Neutrophil (primary cell): ENCODE results near the gene OGFOD2.
A peak's percentile ranks its signal among the peaks of the same experiment; 100 is the strongest.

ENCODE experiments used
- H3K27ac ChIP-seq: fragments of 200-600 bp; sonication (generic); 2 replicates; pipeline ENCODE4 v1.5.1; 2016; ENCODE audit warnings: mild to moderate bottlenecking, moderate library complexity
- H3K27me3 ChIP-seq: fragments of 200-600 bp; sonication (generic); 2 replicates; pipeline ENCODE4 v1.6.0; 2016; ENCODE audit warnings: mild to moderate bottlenecking
- H3K36me3 ChIP-seq: fragments of 200-600 bp; sonication (generic); 2 replicates; pipeline ENCODE4 v1.5.1; 2017
- H3K4me1 ChIP-seq, 2 experiments: fragments of 200-600 bp in 1 of 2; sonication (generic) in 1 of 2; 1 replicate in 1 of 2; 2 replicates in 1 of 2; pipeline versions ENCODE4 v1.5.1 to v1.6.1; 2013 to 2016; ENCODE audit warnings: low read depth in 1 of 2, low read length in 1 of 2, mild to moderate bottlenecking in 1 of 2, moderate library complexity in 1 of 2; ENCODE audit not compliant: control insufficient read depth in 1 of 2, insufficient read depth in 1 of 2
- H3K4me3 ChIP-seq, 2 experiments: fragments of 200-600 bp in 1 of 2; sonication (generic) in 1 of 2; 1 replicate in 1 of 2; 2 replicates in 1 of 2; pipeline ENCODE4 v1.5.1; 2013 to 2016; ENCODE audit warnings: low read depth in 1 of 2, low read length in 1 of 2, mild to moderate bottlenecking in 1 of 2, moderate library complexity in 1 of 2
- H3K9me3 ChIP-seq: fragments of 200-600 bp; sonication (generic); 2 replicates; pipeline ENCODE4 v1.5.1; 2016
- TF ChIP-seq, protein P1 (sequence below): fragments of 200-600 bp; sonication (generic); IDR thresholded peaks from 2 replicates; pipeline ENCODE4 v1.5.1; 2016; ENCODE audit warnings: antibody characterized with exemption

The OGFOD2 gene

DNA sequence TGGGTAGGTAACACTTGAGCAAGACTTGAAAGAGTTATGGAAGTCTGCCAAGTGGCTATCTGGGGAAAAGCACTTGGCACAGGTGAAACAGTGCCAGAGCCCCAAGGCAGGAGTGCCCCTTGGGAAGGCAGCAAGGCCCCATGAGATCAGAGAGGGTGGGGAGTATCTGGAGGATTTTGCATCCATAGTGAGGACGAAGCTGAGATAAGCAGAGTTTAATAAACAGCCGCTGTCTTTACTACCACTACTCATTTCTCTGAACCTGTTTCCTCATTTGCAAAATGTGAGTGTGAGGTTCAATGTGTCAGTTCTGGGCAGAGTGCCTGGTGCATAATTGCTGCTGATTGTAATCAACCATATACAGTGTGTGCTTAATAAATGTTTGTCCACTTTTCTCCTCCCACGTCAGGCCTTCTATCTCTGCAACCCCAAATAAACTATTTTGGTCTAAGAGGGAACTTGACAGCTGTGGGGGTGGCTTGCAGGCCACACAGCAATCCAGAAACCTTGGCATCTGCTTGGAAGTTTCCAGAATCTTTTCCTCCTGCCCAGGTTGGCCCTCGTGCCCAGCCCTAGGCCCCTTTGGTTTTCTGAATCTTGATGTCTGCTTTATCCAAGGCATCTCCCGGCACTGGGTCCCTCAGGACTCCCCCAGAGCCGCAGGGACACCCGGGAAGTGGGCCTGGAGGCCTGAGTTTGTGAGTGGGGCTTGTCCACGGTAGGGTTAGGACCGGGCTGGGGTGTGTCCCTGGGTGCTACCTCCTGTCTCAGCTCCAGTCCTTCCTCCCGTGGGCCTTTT is 13.3 kb upstream of the OGFOD2 start:
- no peaks in the 10 kb centered on the region for H3K27me3 ChIP-seq
- H3K36me3 ChIP-seq, result no peaks in the 10 kb centered on the region
- no peak overlapping the region for H3K27ac ChIP-seq
- TF ChIP-seq, protein P1, sequence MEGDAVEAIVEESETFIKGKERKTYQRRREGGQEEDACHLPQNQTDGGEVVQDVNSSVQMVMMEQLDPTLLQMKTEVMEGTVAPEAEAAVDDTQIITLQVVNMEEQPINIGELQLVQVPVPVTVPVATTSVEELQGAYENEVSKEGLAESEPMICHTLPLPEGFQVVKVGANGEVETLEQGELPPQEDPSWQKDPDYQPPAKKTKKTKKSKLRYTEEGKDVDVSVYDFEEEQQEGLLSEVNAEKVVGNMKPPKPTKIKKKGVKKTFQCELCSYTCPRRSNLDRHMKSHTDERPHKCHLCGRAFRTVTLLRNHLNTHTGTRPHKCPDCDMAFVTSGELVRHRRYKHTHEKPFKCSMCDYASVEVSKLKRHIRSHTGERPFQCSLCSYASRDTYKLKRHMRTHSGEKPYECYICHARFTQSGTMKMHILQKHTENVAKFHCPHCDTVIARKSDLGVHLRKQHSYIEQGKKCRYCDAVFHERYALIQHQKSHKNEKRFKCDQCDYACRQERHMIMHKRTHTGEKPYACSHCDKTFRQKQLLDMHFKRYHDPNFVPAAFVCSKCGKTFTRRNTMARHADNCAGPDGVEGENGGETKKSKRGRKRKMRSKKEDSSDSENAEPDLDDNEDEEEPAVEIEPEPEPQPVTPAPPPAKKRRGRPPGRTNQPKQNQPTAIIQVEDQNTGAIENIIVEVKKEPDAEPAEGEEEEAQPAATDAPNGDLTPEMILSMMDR, result no peak
- H3K4me3 ChIP-seq, result no peak overlapping the region
- H3K9me3 ChIP-seq, result no peaks in the 10 kb centered on the region
- peaks cover 6 to 10% of the 10 kb centered on the region in 2 experiments for H3K4me1 ChIP-seq

DNA sequence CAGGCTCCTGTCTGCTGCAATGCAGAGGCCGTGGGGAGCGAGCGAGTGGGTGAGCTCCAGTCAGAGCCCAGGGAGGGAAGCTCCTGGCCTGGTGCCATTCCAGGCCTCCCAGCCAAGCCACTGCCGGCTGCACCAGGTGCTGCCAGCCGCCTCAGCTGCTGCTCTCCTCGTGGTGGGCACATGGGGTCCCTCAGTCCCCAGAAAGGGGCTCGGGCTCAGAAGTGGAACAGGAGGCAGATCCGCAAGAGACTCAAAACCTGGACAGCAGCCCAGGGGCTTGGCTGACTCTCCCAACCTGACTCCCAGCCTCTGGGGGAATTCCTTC is 11.1 kb upstream of the OGFOD2 start:
- H3K27me3 ChIP-seq, result no peaks in the 10 kb centered on the region
- H3K27ac ChIP-seq, result no peak overlapping the region
- H3K36me3 ChIP-seq, result no peaks in the 10 kb centered on the region
- no peak overlapping the region for H3K4me3 ChIP-seq
- H3K9me3 ChIP-seq, result no peaks in the 10 kb centered on the region
- TF ChIP-seq, protein P1, result no peak
- peaks cover 6 to 10% of the 10 kb centered on the region in 2 experiments for H3K4me1 ChIP-seq

DNA sequence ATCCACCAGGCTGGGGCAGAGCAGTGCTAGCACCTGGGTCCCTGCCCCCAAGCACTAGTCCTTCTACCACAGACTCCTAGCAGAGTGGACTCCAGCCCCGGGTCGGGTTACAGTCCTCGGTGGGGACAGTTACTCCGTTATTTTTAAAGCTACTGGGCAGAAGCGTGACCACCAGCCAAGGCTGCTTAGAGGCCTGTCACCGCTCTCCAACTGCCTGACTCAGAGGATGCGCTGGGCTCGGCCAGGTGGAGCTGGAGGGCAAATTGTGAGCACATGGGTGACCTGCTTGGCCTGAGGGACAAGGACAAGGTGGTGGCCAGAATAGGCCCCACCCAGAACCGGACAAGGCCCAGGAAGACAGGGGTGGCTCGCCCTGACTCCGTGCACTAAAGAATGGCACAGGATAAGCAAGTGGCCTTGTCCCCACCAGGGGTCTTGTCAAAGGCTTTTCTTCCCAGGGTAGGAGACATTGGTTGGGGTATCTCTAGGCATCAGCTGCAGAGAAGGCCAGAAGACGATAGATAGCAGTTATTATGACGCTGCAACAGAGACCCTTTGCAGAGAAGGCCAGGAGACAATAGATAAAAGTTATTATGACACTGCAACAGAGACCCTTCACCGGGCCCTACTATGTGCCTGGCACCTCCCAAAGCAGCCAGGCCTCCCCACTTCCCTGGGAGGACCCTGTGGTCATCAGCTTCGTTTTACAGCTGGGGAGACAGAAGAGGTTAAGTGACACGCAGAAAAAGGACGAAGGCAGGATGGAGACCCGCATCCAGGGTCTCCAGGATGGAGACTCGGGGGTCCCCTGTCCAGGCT is 10.4 kb upstream of the OGFOD2 start:
- H3K9me3 ChIP-seq, result no peaks in the 10 kb centered on the region
- no peaks in the 10 kb centered on the region for H3K36me3 ChIP-seq
- peaks cover 6 to 10% of the 10 kb centered on the region in 2 experiments for H3K4me1 ChIP-seq
- H3K4me3 ChIP-seq, result no peak overlapping the region
- no peaks in the 10 kb centered on the region for H3K27me3 ChIP-seq
- TF ChIP-seq, protein P1, result no peak
- no peak overlapping the region for H3K27ac ChIP-seq

DNA sequence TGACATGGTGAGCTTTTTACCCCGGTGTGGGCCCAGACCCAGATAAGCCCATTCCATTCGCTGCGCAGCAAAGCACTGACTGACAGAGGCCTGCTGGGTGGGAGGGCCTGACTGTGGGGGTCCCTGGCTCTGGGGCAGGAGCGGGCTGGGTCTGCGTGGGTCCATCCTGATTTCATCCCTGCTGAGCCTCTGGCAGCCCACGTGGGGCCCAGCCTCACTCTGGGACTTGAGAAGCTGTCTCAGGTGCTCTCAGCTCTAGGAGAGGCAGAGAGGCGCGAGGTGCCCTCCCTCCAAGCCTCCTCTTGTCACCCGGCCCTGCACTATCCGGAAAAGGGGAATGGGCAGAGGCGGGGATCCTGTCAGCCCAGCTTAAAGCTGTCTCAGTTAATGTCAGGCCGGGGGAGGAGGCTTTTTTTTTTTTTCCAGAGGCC is 9.7 kb upstream of the OGFOD2 start:
- H3K4me3 ChIP-seq, result no peak overlapping the region
- H3K36me3 ChIP-seq, result no peaks in the 10 kb centered on the region
- no peak overlapping the region for H3K27ac ChIP-seq
- peaks cover 6 to 10% of the 10 kb centered on the region in 2 experiments for H3K4me1 ChIP-seq
- no peaks in the 10 kb centered on the region for H3K27me3 ChIP-seq
- TF ChIP-seq, protein P1, result no peak
- H3K9me3 ChIP-seq, result no peaks in the 10 kb centered on the region

DNA sequence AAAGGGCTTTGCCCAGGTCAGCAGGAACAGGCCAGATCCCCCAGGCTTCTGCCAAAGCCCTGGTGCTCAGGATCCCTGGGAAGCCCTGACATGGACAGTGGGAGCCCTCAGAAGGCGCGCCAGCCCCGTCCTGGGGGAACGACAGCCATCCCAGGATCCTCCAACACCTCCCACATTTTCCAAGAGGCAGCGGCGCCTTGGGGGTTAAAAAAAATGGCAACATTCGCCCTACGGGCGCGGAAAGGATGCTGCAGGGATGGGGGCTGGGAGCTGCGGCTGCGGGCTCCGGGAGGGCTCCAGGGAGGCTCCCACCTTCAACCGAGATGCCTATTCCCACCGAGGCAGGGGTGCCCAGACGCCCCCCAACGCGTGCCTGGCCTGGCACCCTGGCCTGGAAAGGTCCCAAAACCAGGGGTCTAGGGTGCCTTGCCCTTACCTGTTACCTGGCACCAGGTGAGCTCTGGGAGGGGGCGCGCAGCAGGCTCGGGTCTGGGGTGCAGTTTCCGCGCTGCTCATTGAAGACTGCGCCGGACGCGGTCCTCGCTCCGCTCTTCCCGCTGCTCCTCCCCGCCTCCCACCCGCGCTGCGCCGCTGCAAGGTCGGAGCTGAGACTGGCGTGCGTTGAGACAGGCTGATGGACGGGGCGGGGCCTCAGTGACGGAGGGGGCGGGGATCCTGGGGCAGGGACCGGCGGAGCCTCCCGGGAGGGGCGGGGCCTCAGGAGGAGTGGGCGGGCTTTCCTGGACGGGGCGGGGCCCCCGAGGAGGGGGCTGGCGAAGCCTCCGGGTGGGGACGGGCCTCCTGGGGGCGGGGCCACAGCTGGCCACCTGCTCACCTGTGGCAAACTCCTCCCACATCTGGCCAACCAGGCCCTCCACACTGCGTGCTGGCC is 8.9 kb upstream of the OGFOD2 start, which contains the start of gene ABCB9:
ABCB9 (minus strand) TSS at position 613 of the 892 bp plus-strand sequence. CDS start 6,228 bp downstream, outside the sequence.
- Histone ChIP-seq H3K9me3 (no peaks in the 10 kb centered on the region), H3K36me3 (no peaks in the 10 kb centered on the region), H3K27ac (peak within 1 kb of the TSS; percentile 12), H3K27me3 (no peaks in the 10 kb centered on the region), H3K4me3 (peak within 1 kb of the TSS; percentile 54 to 59), H3K4me1 (peaks cover 6 to 10% of the 10 kb centered on the region in 2 experiments)
- TF ChIP-seq, protein P1, result no peak
